Amygdala (tissue), 56 donors: Measurements from ENCODE around the gene CACTIN.
A peak's percentile ranks its signal among the peaks of the same experiment; 100 is the strongest.
"Not testable (repeated sequence)": the region's sequence is repeated elsewhere in the genome, so short reads cannot be mapped to it uniquely, and the experiment has no call there.

Experiments
- DNase-seq, 56 donors: peaks; one replicate each; lab custom pipeline; 2025; lab: John Stamatoyannopoulos, UW

The CACTIN gene

GRCh38 chr19:3601021-3601420, 25.6 kb downstream of the CACTIN start:
- DNase-seq = no peak

- no peak for DNase-seq
Observed at GRCh38 chr19:3599776-3600187, 26.8 kb downstream of the CACTIN start.

- DNase-seq = no peak
Observed at GRCh38 chr19:3595521-3596061, 31.0 kb downstream of the CACTIN start.

GRCh38 chr19:3593156-3593555, 33.4 kb downstream of the CACTIN start:
- no peak for DNase-seq

- no peak for DNase-seq
Observed at GRCh38 chr19:3591876-3592613, 34.5 kb downstream of the CACTIN start.

- DNase-seq = no peak
Observed at GRCh38 chr19:3590991-3591659, 35.5 kb downstream of the CACTIN start.

- no peak for DNase-seq
Observed at GRCh38 chr19:3589949-3590348, 36.6 kb downstream of the CACTIN start.

GRCh38 chr19:3589439-3589838, 37.2 kb downstream of the CACTIN start:
- no peak for DNase-seq

GRCh38 chr19:3586707-3587346, 39.8 kb downstream of the CACTIN start:
- DNase-seq = no peak

GRCh38 chr19:3586127-3586626, 40.4 kb downstream of the CACTIN start:
- DNase-seq = no peak

- no peak for DNase-seq
Observed at GRCh38 chr19:3585301-3586126, 41.1 kb downstream of the CACTIN start, which contains the start of gene GIPC3. TSS of gene GIPC3 (plus strand) at chr19:3585478. CDS start at chr19:3585598, 120 bp downstream.

GRCh38 chr19:3584036-3584802, 42.4 kb downstream of the CACTIN start:
- not testable (repeated sequence) for DNase-seq

- not testable (repeated sequence) for DNase-seq
Observed at GRCh38 chr19:3581792-3582191, 44.8 kb downstream of the CACTIN start.

- peak in 5 of 56 donors; percentile 7 to 35 (median 17) for DNase-seq
Observed at GRCh38 chr19:3580156-3580934, 46.2 kb downstream of the CACTIN start.

- DNase-seq = no peak
Observed at GRCh38 chr19:3578390-3578789, 48.2 kb downstream of the CACTIN start.

- no peak for DNase-seq
Observed at GRCh38 chr19:3577723-3578344, 48.8 kb downstream of the CACTIN start.

- DNase-seq = peak in 39 of 56 donors; percentile 10 to 89 (median 40)
Observed at GRCh38 chr19:3576696-3577443, 49.7 kb downstream of the CACTIN start.
